ENCODE data around the gene AMDHD1. TPM values are rescaled to one million over a fixed set of nuclear protein-coding genes. Genes with fewer than 3 reads are reported as not detected.
A peak's percentile ranks its signal among the peaks of the same experiment; 100 is the strongest.
"Not testable (repeated sequence)": the region's sequence is repeated elsewhere in the genome, so short reads cannot be mapped to it uniquely, and the experiment has no call there.

Gene AMDHD1
- total RNA-seq, 1 donor = 0.81 TPM

DNA sequence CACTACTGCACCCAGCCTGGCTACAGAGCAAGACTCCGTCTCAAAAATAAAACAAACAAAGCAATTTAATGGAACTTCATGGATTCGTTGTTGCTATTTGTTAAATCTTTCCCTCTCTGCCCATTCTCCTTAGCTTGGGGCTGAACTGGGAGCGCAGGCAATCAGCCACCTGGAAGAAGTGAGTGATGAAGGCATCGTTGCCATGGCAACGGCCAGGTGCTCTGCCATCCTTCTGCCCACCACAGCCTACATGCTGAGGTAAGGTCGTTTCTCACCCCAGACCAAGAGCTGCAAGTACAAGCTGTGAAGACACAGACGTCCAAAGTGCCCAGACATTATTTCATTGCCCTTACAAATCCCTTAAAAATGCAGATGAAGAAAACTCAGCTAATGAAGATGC lies 19.1 kb downstream of the AMDHD1 start:
- no peak for DNase-seq (ENCODE audit: low read depth in 2 of 3, low spot score in 2 of 3)

DNA sequence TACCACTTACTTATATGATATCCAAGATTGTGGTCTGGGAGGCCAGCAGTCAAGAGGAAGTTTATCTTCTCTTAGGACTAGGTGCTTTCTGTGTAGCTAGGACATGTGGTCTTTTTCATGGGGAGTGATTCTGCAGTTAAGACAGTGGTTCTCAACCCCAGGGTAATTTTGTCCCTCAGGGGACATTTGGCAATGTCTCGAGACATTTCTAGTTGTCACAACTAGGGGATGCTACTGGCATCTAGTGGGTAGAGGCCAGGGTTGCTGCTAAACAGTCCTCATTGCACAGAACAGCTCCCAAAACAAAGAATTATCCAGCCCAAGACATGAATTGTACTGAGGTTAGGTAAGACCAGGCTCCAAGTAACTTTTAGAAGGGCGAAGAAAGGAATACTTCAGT lies 20.0 kb downstream of the AMDHD1 start:
- DNase-seq (ENCODE audit: low read depth in 2 of 3, low spot score in 2 of 3) = peak in 2 of 3 donors; percentile 32 to 49

DNA sequence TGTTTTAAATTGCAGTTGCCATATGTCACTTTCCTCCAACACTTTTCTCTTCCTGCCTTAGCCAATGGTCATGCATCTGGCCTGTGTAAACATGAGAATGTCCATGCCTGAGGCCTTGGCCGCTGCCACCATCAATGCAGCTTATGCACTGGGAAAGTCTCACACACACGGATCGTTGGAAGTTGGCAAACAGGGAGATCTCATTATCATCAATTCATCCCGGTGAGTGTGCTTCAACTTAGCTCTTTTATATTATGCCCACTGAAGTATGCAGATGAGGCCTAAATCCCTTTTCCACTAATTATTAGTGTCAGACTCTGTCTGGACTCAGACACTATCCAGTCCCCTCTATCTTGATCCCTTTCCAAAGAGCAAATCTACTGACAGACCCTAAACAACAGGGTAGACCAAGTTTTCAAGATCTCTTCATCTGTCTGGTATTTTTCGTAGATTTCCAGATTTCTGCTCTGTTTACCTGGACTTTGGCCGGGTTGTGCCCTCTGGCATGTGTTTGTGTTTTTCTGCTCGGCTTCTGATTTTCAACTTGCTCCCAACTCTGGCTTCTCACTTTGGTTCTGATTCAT lies 23.2 kb downstream of the AMDHD1 start:
- no peak for DNase-seq (ENCODE audit: low read depth in 2 of 3, low spot score in 2 of 3)

DNA sequence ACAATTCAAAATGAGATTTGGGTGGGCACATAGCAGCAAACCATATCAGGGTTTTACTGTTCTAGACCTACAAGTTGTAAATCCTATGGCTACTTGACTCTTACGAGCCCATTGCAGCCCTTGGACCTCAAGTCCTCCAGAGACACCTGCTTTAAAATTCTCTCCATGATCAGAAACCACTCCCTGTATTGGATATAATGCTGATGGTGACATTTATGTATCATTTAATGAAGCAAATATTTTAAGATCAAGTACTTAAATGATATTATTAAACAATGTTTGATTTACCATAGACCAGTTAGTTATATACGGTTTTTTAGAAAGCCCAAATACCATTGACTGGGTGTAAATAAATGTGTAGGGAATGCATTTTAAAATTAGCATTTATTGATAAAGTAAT lies 24.2 kb downstream of the AMDHD1 start:
- DNase-seq (ENCODE audit: low read depth in 2 of 3, low spot score in 2 of 3) = no peak

DNA sequence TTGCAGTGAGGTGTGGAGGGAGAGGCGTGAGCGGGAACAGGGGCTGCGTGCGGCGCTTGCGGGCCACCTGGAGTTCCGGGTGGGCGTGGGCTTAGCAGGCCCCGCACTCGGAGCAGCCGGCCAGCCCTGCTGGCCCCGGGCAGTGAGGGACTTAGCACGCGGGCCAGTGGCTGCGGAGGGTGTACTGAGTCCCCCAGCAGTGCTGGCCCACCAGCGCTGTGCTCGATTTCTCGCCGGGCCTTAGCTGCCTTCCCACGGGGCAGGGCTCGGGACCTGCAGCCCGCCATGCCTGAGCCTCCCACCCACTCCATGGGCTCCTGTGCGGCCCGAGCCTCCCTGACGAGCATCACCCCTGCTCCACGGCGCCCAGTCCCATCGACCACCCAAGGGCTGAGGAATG lies 26.0 kb downstream of the AMDHD1 start:
- DNase-seq (ENCODE audit: low read depth in 2 of 3, low spot score in 2 of 3) = not testable (repeated sequence)

DNA sequence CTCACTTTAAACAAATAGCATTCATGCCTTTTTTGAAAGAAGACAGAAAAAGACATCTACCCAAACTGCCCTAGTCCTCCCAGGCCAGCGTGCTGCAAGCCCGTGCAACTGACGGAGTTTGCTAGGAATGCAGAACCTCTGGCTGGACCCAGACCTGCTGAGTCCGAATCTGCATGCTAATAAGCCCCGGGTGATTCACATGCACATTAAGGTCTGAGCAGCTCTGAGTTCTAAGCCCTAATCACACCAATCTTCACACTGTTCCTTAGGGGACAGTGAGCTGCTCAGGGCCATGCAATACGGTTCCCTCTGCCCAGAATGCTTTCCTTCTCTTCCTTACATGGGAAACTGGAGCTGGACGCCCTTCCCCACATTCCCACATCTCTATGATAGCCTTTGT lies 27.8 kb downstream of the AMDHD1 start:
- DNase-seq (ENCODE audit: low read depth in 2 of 3, low spot score in 2 of 3) = no peak

DNA sequence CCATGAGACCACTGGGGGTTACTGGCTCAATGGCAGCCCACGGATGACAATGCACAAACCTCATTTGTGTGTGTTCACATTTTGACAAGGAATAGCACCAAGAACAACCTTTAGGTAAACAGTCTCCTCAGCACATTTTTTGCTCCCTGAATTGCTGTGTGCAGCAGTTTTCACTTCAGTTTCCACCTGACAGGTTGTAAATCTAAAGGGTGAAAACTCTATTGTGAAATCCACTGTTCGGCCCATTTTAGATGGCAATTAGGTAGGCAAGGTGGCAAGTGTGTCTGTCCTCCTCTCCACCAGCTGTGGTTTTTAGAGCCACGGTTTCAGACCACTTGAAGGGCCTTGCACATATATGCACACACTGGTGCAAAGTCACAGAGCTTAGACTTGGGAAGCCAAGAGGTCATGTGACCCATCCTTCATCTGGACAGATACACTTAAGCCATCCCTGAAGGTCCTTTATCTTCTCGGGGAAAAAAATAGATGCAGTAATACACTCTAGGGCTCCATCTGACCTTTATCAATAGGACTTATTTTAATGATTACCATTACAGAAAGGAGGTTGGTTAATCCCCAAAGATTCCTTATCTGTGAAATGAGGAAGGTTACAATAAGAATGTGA lies 29.8 kb downstream of the AMDHD1 start:
- DNase-seq (ENCODE audit: low read depth in 2 of 3, low spot score in 2 of 3) = no peak

DNA sequence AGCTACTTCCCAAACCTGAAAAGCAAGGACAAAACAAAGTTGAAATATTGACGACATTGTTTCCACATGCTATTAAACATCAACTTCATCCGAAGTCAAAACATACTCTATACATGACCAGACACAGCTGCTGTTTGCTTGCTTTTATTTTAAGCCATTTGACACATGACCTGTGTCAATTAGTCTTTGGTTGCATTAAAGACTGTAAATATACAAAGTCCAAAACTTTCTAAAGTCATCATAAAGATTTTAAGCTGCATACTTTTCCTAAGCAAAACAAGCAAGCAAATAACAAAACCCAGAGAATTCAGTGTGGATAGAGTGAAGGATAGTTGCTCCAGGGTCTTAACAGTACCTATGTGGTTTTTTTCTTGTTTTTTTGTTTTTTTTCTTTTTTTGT lies 31.2 kb downstream of the AMDHD1 start:
- DNase-seq (ENCODE audit: low read depth in 2 of 3, low spot score in 2 of 3) = no peak

DNA sequence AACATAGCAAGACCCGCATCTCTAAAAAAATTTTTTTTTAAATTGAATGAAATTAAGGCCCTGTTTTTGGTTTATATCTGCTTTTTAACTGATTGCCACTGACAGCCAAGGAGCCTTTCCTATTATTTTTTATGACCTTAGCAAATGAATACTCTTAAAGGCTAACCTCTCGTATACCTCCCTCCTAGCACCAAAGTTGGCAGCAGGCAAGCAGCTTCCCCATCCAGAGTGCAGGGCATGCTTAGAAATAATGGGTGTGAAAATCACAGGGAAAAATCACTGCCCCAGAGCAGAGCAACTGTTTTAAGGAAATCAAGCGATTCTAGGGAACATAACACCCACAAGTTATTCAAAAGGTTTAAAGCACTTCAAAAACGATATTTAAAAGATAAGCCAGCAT lies 32.4 kb downstream of the AMDHD1 start:
- DNase-seq (ENCODE audit: low read depth in 2 of 3, low spot score in 2 of 3) = no peak

DNA sequence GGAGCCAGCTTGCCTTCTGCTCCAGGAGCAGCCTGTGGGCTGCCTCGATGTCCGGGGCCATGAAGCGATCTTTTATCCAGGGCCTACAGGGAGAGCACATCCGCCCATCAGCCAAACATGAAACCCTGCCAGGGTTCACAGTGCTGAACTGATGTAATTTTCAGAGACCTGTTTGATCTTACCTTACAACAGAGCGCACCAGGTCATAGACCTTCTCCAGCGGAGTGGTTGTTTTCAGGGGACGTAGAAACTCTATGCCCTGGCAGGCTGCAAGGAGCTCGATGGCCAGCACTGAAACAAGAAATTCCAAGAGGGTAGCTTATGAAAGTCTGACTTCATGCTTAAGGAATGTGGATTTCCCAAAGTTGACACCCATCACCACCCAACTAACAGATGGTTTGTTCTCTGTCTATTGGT lies 33.3 kb downstream of the AMDHD1 start:
- DNase-seq (ENCODE audit: low read depth in 2 of 3, low spot score in 2 of 3) = no peak

DNA sequence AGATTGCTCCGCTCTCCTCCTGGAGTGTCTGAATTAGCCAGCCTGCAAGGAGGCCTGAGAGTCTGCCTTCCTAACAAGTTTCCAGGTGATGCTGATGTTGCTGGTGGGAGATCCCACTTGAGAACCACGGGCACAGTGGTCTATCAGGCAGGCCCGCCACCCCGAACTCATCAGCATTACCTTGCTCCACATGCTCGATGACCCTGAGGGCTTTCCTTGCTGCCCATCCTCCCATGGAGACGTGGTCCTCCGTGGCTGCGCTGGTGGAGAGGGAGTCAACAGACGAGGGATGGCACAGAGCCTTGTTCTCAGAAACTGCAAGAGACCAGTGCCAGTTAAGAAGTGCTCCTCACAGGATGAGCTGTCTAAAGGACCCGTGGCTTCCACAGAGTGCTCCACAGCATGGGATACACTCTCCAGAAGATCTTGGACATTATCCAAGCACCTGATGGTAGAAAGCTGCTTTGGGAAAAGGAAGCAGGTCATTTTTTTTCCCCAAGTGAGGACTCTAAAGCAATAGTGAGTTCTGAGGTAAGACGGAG lies 34.7 kb downstream of the AMDHD1 start:
- no peak for DNase-seq (ENCODE audit: low read depth in 2 of 3, low spot score in 2 of 3)

DNA sequence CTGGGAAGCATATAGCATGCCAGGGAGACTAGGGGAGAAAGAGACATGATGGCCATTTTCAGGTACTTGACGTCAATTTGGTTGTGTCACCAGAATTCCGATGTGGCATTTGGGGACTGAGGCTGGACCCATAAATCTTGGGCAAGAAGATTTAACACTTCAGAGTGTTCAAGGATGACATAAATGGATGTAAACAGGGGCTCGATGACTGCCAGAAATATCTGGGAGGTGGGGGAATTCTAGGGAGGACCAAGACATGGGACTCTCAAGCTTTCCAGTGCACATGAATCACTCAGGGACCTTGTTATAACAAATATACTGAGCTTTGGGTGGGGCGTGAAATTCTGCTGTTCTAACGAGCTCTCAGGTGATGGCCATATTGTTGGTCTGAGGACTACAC lies 35.2 kb downstream of the AMDHD1 start:
- no peak for DNase-seq (ENCODE audit: low read depth in 2 of 3, low spot score in 2 of 3)

DNA sequence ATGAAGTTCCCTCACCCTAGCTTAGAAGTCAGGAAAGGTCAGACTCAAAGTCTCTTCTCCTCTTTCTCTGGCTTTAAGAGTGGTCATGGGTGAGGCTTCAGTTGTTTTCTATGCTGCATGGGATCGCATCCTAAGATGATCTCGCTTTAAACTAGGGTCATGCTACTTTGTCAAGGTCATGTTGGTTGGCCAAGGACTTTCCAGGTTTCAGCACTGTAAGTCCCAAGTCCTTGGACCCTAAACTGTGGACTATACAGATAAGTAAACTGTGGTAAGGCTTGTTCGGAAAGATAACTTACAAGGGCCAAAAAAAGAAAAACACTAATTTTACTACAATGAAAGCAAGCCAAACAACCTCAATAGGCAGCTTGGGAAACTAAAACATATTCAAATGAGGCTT lies 35.6 kb downstream of the AMDHD1 start:
- no peak for DNase-seq (ENCODE audit: low read depth in 2 of 3, low spot score in 2 of 3)

DNA sequence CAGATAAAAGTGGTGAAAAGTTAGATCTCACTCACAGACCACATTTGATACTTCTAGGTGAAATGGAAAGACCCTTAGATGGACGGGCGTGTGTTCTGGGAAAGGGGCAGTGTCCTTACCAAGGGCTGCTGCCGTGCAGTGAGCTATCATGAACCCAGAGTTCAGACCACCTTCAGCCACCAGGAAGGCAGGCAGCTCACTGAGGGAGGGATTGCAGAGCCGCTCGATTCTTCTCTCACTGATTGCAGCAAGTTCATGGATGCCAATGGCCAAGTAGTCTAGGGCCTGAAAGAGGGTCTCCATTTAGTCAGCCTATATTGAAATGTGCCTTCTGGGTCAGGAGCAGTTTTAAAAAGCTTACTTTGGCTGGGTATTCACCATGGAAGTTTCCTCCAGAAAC lies 37.3 kb downstream of the AMDHD1 start:
- no peak for DNase-seq (ENCODE audit: low read depth in 2 of 3, low spot score in 2 of 3)

DNA sequence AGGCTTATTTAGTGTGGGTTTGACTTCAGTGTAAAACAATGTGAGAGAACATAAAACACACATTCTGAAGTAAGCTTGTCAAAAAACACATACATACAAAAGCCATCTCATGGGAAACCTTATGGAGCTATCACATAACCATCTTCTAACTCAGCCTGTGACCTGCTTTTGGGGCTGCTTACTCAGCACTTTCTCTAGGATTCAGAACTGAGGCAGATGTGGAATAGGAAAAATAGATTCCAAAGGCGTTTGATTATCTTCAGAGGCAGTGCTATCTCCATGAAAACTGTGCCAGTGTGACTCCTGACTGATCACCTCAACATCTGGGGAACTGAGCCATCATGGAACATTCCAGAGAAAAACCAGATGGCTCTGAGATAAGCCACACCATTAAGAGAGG lies 39.5 kb downstream of the AMDHD1 start:
- no peak for DNase-seq (ENCODE audit: low read depth in 2 of 3, low spot score in 2 of 3)

DNA sequence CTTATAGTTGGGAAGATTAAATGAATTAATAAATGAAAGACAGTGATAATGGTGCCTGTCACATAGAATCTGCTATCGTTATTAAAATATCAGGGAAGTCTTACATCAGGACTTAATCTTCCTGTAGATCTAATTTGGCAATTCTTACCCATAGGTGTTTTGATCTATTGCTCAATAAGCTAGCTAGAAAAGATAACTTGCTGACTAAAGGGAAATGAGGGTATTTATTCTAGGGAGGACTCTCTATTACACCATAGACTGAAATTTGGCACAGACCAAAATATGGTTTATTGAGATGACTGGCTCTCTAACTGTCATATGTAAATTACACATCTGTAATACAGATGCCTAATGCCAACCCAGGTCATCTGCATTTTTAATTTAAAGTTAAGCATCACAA lies 41.6 kb downstream of the AMDHD1 start:
- DNase-seq (ENCODE audit: low read depth in 2 of 3, low spot score in 2 of 3) = no peak

DNA sequence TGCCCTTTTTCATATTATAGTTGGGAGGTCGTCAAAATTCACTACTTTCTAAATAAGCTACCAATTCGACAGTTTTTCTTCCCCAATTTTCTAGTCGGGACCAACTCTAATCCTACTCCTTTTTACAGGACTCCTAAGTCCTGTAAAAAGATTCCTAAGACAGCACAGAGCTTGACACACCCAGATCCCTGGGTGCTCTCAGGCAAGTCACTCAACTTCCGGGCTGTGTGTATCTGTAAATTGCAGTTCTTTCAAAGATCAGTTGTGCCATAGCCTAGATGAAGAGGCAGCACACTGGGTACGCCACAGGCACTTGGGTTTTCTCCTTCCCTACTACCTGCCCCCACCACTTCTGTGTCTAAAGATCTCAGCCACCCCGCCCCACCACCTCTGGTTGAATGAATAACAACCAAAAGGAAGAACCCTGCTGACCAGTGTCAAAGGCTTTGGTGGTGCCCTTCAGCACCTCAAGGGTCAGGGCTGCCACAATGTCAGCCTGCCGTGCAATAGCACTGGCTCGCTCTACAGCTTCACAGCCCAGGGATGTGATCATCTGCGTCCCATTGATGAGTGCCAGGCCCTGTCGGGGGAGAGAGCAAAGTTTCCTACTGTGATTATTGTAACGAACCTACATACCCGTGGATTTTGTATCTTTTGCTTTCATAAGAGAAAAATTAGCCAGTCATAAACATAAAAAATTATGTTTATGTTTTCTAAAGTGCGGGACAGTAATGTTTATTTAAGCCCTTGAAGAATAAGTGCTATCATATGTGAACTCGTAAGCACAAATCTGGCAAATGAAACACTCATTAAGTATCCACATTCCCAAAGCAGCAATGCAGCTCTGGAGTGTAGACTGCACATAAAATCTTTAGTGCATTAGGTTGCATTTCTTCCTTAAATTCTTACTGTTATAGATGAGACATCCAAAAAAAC lies 43.8 kb downstream of the AMDHD1 start:
- DNase-seq (ENCODE audit: low read depth in 2 of 3, low spot score in 2 of 3) = no peak

DNA sequence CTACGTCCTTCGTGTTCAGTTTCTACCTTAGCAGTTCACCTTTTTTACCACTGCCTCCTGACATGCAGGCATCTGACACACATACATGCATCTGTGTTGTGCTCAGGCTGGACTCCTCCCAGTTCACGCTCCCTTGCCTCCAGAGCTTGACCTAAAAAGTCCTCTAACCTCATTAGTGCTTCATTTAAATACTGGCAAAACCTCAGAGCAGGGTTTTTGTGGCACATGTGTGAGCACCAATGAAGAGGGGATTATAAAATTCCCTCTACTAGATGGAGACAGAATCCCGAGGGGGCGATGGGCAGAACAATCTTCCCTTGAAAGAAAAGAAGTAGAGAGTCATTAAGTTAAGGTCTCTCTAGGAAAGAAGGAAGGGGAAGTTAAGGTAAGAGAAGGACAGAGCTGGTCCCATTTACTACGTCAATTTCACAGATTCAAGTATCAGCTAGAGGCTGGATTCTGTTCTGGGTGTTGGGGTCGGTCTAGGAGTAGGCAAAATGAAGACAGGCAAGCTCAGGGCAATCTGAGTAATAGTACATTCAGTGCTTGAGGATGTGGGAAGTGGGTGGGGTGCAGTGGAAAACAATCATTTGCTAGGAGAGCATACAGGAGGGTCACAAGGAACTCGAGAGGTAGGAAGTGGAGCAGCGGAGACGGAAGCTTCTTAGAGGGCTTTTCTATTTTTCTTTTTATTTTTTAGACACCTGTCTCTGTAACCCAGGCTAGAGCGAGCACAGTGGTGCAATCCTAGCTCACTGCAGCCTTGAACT lies 45.6 kb downstream of the AMDHD1 start:
- no peak for DNase-seq (ENCODE audit: low read depth in 2 of 3, low spot score in 2 of 3)

DNA sequence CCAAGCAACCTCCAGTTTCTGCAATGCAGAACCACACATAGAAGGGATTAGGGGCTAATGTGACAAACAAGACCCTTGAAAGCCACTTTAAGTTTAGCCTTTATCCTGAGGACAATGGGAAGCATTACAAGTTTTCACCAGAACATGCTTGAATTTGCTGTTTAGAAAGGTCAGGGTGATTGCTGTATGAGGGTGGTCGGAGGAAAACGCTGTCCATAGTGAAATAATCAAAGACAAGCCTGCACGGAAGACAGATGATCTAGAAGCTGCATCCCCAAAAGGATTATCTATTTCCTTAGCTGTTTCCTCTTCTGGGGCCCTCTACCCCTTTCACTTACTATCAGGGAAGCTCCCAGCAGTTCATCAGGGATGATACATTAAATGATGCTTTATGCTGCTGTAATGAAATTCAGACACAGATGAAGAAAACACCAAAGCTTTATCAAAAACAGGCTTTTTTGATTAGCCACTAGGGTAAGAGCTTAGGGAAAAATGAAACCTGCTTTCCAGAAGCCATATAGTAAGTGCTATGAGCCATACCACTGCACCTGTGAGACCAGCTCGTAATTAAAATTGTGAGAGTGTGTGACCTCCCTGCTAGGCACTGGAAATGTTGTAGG lies 46.5 kb downstream of the AMDHD1 start:
- DNase-seq (ENCODE audit: low read depth in 2 of 3, low spot score in 2 of 3) = peak in 1 of 3 donors; percentile 7

DNA sequence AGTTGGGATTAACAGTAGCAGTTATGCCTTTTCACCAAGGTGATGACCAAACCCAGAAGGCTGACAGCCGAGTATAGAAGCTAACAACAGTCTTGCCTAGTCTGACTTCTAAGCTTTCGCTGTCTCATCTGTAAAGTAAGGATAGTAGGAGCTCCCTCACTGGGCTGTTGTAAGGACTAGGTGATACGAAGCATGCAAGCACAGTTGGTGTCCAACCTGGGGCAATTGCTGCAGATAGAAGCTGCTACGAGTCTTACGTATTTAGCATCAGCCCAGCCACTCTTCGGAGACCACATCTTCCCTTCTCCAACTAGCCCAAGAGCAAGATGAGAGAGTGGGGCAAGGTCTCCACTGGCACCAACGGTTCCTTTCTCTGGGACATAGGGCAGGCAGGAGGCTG lies 47.0 kb downstream of the AMDHD1 start:
- DNase-seq (ENCODE audit: low read depth in 2 of 3, low spot score in 2 of 3) = no peak

All from hematopoietic multipotent progenitor cell (in vitro differentiated cells).